Measurements from ENCODE around the gene APLP2.

- TF ChIP-seq, protein P1, sequence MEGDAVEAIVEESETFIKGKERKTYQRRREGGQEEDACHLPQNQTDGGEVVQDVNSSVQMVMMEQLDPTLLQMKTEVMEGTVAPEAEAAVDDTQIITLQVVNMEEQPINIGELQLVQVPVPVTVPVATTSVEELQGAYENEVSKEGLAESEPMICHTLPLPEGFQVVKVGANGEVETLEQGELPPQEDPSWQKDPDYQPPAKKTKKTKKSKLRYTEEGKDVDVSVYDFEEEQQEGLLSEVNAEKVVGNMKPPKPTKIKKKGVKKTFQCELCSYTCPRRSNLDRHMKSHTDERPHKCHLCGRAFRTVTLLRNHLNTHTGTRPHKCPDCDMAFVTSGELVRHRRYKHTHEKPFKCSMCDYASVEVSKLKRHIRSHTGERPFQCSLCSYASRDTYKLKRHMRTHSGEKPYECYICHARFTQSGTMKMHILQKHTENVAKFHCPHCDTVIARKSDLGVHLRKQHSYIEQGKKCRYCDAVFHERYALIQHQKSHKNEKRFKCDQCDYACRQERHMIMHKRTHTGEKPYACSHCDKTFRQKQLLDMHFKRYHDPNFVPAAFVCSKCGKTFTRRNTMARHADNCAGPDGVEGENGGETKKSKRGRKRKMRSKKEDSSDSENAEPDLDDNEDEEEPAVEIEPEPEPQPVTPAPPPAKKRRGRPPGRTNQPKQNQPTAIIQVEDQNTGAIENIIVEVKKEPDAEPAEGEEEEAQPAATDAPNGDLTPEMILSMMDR (conservative IDR thresholded peaks at IDR 0.05 in 1 of 2, IDR thresholded peaks at IDR 0.05 in 1 of 2; ENCODE audit: low read depth in 1 of 2, low read length in 2 of 2): no peak
- TF ChIP-seq EZH2 (IDR thresholded peaks at IDR 0.05; ENCODE audit: low read length, missing control alignments): no peak
These were observed 72.1 kb downstream of the APLP2 start for GRCh38 chr11:130141561-130142341.
